ENCODE results near the gene LCP1.

LCP1 gene

GRCh38 chr13:46101484-46102254 is 80.3 kb downstream of the LCP1 start (continued):
- TF ChIP-seq PRDM10 (tag by site-specific recombination; IDR thresholded peaks at IDR 0.05) (no peak), ZNF560 (tag by site-specific recombination; IDR thresholded peaks at IDR 0.05; ENCODE audit: borderline replicate concordance) (no peak), ZNF521 (tag by site-specific recombination; IDR thresholded peaks at IDR 0.05) (no peak), ZFP41 (tag by site-specific recombination; IDR thresholded peaks at IDR 0.05; ENCODE audit: borderline replicate concordance) (no peak), TRIM28 (IDR thresholded peaks at IDR 0.05; ENCODE audit: borderline replicate concordance, low read length) (no peak), KLF17 (tag by site-specific recombination; IDR thresholded peaks at IDR 0.05) (no peak), ZNF792 (tag by site-specific recombination; IDR thresholded peaks at IDR 0.05) (no peak), ZNF837 (tag by site-specific recombination; IDR thresholded peaks at IDR 0.05) (no peak)

- Histone ChIP-seq H3K36me3 (ENCODE audit: control insufficient read depth in 2 of 2, insufficient read depth in 1 of 2, low read length in 2 of 2) (no peaks in the 10 kb centered on the region), H3K27ac (ENCODE audit: extremely low read depth, low read depth, low read length) (no peak overlapping the region), H3K9me3 (ENCODE audit: control insufficient read depth, insufficient read depth, low read depth, low read length) (no peaks in the 10 kb centered on the region), H3K4me1 (ENCODE audit: control insufficient read depth, insufficient read depth, low read length) (no peaks in the 10 kb centered on the region), H3K4me3 (ENCODE audit: low read depth, low read length) (no peak overlapping the region)
- ChIA-PET POLR2A (no interaction called here), CTCF (no interaction called here)
- TF ChIP-seq KLF10 (tag by site-specific recombination; IDR thresholded peaks at IDR 0.05) = no peak
- no peak for TF ChIP-seq PRDM1 (tag by site-specific recombination; IDR thresholded peaks at IDR 0.05)
- no peak for TF ChIP-seq ZNF510 (tag by site-specific recombination; IDR thresholded peaks at IDR 0.05; ENCODE audit: insufficient replicate concordance)
- no peak for TF ChIP-seq ZNF292 (tag by site-specific recombination; IDR thresholded peaks at IDR 0.05; ENCODE audit: borderline replicate concordance, low read depth)
- no peak for TF ChIP-seq ZSCAN23 (tag by site-specific recombination; IDR thresholded peaks at IDR 0.05)
- TF ChIP-seq ZBTB8A (tag by site-specific recombination; IDR thresholded peaks at IDR 0.05) = no peak
- TF ChIP-seq ZNF112 (tag by site-specific recombination; IDR thresholded peaks at IDR 0.05) = no peak
- TF ChIP-seq ZNF561 (tag by site-specific recombination; IDR thresholded peaks at IDR 0.05; ENCODE audit: borderline replicate concordance) = no peak
- no peak for TF ChIP-seq ATF2 (tag by site-specific recombination; IDR thresholded peaks at IDR 0.05; ENCODE audit: low read depth)
These were observed 81.0 kb downstream of the LCP1 start for GRCh38 chr13:46101002-46101401.
